T-helper 2 cell (primary cell): ENCODE results near the gene PRXL2A.
A peak's percentile ranks its signal among the peaks of the same experiment; 100 is the strongest.
"Not testable (repeated sequence)": the region's sequence is repeated elsewhere in the genome, so short reads cannot be mapped to it uniquely, and the experiment has no call there.

ENCODE experiments used
- DNase-seq, 5 experiments: peaks; one replicate each; pipeline versions ENCODE4 v3.0.0 to v3.0.0-alpha.2; 2012 to 2022
- total RNA-seq, 2 donors: gene quantifications; one replicate each; lab custom pipeline; 2026; lab: John Stamatoyannopoulos, UW

Gene PRXL2A, protein sequence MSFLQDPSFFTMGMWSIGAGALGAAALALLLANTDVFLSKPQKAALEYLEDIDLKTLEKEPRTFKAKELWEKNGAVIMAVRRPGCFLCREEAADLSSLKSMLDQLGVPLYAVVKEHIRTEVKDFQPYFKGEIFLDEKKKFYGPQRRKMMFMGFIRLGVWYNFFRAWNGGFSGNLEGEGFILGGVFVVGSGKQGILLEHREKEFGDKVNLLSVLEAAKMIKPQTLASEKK
- total RNA-seq = 0.62 to 2.6 reads per million in 2 donors

DNA sequence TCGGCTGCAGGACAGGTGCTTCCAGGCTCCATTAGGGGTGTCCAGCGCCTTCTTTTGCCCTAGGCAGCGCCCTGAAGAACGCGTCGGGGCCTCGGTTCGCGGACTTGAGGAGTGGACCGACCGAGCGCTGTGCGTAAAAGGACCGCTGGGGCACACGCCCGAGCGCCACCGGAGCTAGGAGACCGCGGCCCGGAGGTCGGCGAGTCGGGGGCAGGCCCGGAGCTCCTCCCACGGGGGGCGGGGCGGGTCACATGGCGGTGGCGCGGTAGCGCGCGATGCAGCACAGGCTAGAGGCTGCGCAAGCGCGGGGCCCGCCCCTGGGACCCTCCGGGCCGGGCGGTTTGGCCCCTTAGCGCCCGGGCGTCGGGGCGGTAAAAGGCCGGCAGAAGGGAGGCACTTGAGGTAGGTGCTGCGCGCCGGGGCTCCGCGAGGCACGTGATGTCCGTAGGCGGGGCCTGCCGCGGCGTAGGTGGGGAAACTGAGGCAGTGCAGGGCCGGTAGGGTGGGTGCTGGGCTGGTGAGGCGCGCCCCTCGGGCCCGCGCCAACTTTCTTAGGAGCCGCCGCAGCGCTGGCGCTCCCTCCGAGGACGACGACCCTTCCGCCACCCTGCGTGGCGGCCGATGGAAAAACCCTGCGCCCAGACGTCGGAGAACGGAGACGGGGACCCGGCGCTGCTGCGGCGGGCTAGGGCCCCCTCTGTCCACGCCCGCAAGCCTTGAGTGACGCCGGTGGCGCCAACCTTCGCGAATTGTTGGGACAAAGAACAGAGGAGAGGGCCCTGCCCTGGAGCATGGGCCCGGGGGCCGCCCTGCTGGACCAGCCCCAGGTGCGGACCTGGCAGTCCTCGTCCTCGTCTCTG, at the start of gene PRXL2A:
TSS of gene PRXL2A (plus strand) at position 310 of the 860 bp plus-strand sequence. CDS start 11,917 bp downstream, outside the sequence.
- DNase-seq = peak; percentile 54 to 79 (median 64)

DNA sequence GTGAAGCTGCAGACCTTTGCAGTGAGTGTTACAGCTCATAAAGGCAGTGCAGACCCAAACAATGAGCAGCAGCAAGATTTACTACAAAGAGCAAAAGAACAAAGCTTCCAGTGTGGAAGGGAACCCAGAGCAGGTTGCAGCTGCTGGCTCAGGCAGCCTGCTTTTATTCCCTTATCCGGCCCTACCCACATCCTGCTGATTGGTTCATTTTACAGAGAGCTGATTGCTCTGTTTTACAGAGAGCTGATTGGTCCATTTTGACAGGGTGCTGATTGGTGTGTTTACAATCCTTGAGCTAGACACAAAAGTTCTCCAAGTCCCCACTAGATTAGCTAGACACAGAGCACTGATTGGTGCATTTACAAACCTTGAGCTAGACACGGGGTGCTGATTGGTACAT, 49.4 kb upstream of the PRXL2A start:
- not testable (repeated sequence) for DNase-seq

DNA sequence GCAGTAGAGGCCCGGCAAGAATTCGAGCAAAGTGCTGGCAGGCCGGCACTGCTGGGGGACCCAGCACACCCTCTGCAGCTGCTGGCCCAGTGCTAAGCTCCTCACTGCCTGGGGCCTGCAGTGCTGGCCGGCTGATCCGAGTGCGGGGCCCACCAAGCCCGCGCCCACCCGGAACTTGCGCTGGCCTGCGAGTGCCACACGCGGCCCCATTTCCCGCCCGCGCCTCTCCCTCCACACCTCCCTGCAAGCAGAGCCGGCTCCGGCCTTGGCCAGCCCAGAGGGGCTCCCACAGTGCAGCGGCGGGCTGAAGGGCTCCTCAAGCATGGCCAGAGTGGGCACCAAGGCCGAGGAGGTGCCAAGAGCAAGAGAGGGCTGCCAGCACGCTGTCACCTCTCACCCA, 48.7 kb upstream of the PRXL2A start:
- DNase-seq = no peak

DNA sequence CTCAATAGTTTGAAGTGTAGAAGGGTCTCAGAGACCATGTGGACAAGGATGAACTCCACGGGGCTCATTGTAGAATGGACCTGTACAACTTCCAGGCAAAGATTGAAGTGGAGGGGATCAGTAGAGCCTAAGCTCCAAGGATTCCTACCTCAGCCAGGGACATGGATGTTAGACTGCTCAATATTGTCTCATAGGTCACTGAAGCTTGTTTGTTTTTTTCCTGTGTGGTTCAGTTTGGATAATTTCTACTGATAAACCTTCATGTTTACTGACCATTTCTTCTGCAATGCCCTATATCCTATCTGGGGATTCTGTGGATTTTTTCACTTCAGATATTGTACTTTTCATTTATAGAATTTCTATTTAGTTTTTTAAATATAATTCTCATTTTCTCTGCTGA, 42.8 kb upstream of the PRXL2A start:
- DNase-seq = no peak

DNA sequence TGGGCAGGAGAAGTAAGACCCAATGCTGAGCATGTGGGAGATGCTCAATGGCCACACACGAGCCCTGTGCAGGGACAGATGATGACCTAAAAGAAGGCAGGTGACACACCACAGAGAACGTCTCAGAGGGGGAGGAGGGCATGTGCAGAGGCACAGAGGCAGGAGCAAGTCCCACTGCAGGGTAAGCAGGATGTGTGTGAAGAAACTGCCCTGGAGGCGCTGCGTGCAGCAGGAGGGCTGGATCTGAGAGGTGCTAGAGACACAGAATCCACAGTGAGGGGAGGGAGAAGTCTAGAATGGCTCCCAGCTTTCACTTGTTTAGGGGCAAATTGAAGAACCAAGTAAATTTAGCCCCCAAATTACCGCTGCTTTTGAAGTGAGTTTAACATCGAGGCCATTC, 36.9 kb upstream of the PRXL2A start:
- DNase-seq = no peak

DNA sequence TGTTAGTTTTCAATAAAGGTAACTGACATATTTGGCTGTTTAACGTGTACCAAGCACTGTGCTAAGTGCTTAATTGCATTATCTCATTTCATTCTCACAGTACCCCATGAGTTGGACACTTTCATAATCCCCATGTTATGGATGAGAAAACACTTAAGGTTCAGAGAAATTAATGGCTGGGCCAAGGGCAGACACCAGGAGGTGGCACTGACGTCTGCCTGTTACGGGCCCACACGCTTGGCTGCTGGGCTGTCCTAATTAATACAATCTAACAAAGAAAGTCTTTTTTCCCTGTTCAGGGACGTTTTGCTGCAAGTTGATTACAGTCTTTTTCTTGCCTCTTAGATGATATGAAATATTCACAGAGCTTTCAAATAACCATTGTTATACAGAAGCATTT, 35.7 kb upstream of the PRXL2A start:
- DNase-seq = no peak

DNA sequence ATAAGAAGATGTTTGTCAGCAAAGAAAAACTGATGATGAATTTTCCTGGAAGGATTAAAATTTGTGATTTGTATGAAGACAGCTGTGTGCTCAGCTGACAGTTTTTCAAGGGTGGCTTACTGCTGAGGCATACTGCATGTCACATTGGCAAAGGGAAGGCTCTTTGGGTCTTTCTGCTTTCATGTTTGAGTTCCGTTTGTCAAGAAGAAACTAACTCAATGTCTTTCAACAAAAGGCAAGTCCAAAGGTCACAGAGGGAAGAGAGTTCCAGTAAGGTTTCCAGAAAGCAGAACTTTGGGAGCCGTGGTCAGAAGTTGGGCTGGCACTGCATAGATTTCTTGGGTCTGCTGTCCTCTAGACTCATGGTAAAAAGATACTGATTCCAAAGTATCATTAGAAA, 34.8 kb upstream of the PRXL2A start:
- no peak for DNase-seq

DNA sequence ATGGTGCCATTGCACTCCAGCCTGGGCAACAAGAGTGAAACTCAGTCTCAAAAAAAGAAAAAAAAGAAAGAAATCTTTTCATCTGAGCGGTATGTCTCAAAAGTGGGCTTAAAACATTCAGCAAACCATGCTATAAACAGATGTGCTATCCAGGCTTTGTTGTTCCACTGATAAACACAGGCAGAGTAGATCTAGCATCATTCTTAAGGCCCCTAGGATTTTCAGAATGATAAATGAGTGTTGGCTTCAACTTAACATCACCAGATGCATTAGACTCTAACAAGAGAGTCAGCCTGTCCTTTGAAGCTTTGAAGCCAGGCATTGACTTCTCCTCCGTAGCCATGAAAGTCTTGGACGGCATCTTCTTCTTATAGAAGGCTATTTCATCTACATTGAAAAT, 28.6 kb upstream of the PRXL2A start:
- DNase-seq = no peak

DNA sequence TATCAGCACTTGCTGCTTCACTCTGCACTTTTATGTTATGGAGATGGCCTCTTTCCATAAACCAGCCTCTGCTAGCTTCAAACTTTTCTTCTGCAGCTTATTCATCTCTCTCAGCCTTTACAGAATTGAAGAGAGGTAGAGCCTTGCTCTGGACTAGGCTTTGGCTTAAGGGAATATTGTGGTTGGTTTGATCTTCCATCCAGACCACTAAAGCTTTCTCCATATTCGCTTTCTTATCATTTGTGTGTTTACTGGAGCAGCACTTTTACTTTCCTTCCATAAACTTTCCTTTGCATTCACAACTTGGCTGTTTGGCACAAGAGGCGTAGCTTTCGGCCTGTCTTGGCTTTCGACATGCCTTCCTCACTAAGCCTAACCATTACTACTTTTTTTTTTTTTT, 28.2 kb upstream of the PRXL2A start:
- no peak for DNase-seq

DNA sequence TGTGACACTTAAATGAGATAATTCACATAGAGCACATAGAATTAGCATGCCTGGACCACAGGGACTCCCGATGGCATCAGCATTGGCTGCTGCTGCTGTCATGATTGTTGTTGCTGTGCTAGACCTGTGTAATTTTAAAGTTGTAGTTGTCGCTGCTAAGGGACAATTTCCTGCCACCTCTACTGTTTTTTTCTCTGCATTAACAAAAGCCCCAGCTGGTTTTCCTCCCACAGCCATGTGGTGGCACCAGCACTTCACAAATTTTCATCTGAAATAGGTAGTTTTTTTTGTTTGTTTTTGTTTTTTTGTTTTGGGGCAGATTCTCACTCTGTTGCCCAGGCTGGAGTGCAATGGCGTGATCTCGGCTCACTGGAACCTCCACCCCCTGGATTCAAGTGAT, 25.4 kb upstream of the PRXL2A start:
- peak in 3 of 5 experiments; percentile 3 to 77 (median 30) for DNase-seq

DNA sequence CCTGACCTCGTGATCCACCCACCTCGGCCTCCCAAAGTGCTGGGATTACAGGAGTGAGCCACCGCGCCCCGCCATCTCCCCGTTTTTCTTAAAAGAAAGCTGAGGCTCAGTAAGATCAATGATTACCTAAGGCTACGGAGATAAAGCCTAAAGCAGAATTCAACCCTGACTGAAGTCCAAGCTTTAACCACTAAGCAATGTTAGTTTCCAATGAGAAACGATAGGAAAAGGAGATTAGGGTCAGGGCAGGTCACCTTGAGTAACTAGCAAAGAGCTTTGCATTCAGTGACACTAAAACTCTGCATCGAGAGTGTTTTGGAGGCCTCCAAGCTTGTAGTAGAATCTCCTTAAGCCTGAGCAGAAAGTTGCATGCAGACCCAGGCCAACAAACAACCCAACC, 17.6 kb upstream of the PRXL2A start:
- no peak for DNase-seq

DNA sequence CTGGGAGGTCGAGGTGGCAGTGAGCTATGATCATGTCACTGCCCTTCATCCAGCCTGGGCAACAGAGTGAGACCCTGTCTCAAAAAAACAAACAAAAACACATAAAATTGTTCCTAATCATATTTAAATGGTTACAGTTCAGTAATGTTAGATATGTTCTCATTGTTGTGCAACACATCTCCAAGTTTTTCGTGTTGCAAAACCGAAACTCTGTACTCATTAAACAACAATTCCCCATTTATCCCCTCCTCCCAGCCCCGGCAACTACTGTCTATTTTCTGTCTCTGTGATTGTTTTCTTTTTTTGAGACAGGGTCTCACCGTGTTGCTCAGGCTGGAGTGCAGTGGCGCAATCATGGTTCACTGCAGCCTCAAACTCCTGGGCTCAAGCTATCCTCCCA, 16.1 kb upstream of the PRXL2A start:
- no peak for DNase-seq

DNA sequence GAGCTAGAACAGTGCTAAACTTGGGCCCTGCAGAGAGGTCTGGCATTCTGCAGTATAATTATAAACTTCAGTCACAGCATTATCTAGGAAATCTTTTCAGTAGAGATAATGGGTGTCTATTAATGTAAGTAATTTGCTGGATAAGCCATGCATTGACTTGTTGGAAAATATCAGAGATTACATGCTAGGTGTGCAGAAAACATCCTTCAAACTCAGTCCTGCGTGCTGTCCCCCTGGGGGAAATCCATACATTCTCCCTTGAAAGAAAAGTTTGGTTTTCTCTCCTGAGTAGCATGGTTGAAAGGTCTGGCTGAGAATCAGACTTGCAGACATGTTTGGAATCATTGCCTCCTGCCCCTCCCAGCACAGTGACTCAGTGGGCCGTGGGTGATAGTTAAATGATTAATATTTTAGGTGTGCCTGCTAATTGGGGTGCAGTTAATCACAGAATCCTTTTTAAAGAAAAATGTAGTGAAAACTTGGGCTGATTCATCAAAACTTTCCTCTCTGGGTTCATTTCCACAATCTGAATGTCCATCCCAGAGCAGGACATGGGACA, 13.9 kb upstream of the PRXL2A start:
- DNase-seq = no peak

DNA sequence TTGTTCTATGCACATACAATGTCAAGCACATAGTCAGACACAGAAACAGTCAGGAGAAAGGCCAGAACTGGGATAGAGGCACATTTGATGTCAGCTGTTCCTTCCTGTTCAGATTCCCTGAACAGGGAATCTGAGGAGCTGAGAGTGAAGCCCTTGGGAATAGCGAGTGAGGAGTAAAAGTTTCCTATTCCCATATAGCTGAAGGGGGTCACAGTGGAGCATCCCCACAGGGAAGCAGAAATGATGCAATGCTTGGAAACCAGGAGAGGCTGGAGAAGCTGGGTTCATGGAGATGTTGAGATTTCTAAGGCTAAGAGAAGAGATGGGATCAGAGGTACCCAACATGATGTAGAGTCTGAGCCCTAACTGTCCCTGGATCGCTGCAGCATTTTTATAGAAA, 11.3 kb upstream of the PRXL2A start:
- no peak for DNase-seq

DNA sequence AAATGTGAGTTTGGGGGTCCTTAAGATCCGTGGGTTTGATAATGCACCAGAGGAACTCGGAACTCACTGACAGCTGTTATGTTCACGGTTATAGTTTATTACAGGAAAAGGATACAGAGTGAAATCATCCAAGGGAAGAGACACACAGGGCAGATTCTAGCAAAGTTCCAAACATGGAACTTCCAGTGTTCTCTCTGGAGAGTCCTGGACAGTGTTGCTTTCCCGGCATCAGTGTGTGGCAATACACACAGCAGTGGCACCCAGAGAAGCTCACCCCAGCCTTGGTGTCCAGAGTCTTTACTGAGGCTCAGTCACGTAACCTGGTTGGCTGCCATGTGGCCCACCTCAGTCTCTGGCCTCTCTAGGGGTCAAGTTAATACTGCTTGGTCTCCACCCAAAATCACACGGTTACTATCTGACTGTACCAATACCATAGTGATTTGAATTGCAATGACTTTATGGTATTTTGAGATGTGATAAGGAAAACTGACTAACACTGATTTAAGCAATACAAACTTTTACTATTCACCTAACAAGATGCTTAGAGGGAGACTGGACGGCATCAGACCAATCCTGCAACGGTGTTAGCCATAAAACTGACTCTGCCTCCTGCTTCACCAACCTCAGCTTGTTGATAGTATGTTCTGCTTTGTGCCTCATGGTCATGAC, 8.1 kb upstream of the PRXL2A start:
- DNase-seq = no peak

DNA sequence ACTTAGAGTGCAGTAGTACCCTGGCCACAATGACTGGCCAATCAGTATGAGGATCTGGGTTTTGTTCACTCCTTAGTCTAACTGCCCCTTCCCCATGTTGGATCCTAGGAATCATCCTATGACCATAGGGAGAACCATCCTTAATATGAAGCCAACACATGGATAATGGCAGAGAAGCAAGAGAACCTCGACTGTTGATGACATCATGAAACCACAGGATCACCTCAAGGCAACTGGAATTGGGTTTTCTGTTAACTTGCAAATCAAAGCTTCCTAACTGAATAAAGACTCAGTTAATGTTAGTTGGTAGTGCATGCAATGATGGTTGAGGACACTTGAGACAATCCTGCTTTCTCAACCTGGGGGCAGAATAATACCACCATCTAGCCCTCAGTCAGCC, 3.3 kb upstream of the PRXL2A start:
- no peak for DNase-seq

DNA sequence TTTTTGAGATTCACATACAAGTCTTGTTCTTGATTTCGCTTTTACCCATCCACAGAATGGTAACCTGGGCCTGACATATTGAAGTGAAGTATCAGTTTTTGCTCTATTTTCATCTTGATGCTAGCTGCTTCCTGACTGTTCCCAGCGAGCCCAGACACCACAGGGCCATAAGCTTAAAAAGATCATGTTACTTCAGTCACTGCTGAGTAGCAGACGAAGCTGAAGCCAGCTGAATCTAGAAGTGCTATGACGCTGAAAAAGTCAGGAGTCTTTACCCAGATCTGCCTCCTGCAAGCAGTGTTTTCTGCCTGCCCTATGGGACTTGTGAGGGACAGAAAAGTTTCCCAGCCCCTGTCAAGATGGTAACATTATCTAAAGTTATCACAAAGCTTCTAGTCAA, 2.7 kb upstream of the PRXL2A start:
- DNase-seq = no peak

DNA sequence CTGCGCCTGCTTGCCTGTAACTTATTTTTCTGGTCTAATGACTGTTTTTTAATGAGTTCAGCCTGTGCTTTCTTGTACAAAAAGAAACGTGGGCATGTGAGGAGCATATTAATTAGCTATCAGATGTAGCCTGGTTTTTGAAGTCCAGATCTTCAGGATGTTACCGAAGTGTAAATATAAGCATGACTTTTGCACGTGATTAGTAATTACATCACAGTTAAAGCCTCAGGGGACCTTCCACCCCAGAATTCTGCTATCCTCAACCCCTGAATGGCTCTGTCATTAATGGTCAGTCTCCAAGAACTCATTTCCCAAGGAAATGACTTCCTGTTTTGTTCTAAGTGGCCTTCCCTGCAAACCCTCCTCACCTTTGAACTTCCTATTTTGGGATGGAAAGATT, 2.1 kb upstream of the PRXL2A start:
- DNase-seq = no peak

DNA sequence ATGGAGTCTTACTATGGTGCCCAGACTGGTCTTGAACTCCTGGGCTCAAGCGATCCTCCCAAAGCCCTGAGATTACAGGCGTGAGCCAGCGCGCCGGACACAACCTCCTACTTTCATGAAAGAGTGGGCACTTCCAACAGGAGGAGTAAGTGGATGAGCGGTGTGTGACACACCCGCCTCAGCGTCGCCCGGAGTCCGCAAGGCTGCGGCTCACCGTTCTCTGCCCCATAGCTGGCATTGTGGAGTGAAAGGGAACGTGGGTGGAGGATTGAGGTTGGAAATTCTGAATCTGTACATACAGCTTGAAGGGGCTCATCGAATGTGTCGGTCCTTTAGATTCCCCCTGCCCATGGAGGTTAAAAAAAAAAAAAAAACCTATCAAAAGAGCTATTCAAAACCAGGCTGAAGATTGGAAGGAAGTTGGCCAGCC, 524 bp upstream of the PRXL2A start:
- DNase-seq = peak in 2 of 5 experiments; percentile 18 to 22

DNA sequence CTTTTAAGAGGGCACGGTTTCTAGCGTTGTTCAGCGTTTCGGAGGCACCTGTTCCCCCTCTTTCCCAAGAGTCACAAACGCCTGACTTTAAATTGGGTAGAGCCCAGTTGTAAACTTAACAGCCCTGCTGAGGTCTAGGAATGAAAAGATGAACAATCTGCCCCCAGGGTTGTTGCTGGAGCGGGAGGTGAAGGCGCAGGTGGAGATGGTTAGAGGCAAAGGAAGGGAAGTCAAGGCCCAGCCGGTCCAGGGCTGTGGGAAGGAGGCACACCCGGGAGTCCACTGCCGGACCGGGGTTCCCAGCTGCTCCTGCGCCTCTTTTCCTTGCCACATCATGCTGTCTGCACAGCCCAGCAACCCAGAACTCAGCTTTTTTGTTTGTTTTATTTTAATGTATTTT, 770 bp downstream of the PRXL2A start:
- no peak for DNase-seq

DNA sequence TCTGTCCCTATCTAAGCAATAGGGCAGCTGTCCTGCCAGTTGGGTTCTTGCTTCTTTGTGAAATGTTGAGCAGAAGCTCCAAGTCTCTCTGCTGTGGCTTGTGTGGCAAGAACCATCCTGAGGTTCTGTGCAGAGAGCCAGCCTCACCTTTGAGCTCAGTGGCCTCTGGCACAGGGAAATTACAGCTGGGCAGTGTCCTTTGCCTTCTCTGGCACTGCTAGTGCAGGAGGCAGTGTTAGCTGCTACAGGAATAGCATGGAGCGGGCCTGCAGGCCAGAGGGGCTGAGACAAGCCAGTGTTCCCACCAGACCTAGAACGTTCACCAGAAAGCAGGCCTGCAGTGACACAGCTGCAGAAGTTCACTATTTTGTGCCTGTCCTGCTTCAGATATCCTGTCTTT, 1.8 kb downstream of the PRXL2A start:
- no peak for DNase-seq

DNA sequence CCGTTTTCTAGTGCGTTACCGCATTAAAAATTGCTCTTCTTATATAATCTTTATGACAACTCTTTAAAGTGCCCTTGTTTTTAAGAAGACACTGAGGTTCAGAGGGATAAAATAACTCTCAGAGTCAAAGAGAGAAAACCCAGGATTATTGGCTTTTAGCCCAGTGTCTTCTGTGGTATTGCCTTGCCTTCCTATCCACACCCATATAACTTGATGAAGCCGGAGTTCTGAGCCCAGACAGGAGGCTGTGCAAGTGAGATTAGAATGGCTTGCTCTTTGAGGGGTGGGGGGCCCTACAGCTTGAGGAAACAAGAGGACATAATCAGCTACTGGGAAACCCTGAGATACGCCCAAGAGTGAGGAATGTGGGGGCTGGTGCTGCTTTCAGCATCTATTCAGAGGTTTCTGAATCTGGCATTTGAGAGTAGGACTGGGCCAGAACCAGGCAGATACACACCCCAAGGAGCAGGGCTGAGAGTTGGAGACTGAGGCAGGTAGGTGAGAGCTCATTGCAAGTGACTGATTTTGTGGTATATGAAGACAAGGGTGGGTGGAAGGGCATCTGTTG, 2.3 kb downstream of the PRXL2A start:
- DNase-seq = no peak

DNA sequence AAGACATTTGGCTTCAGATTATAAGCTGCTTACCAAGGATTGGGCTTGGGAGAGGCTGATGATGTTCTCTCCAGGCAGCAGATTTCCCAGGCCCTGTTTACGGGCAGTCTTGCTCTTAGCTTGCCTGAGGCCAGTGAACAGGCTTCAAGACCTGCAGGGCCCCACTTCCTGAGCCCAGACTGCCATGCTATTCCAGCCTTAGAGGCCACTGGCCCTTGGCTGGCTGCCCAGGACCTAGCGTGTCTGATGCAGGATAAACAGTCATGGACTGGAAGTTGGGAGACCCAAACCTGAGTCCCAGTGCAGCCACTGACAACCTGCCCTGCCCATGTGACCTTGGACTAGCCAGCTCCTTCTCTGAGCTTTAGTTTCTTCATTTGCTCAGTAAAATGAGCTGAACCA, 2.9 kb downstream of the PRXL2A start:
- DNase-seq = no peak
